GM23338 (cell line): ENCODE results near the gene APOB.

Source experiments
- CTCF ChIP-seq, 2 experiments: fragments of 200-600 bp in 1 of 2; sonication (generic) in 1 of 2; conservative IDR thresholded peaks; 2 replicates each; pipeline versions ENCODE4 v1.5.1 to v1.6.1; 2016 to 2017; ENCODE audit warnings: antibody characterized with exemption in 2 of 2, low read depth in 2 of 2, mild to moderate bottlenecking in 2 of 2, moderate library complexity in 1 of 2
- JUNB ChIP-seq: IDR thresholded peaks from one replicate; pipeline ENCODE4 v1.6.1; 2016; ENCODE audit warnings: antibody characterized with exemption; ENCODE audit not compliant: unreplicated experiment
- POLR2AphosphoS5 ChIP-seq: IDR thresholded peaks from 2 replicates; pipeline ENCODE4 v1.6.1; 2016; ENCODE audit warnings: antibody characterized with exemption, low read depth
- STAT1 ChIP-seq: IDR thresholded peaks from one replicate; pipeline ENCODE4 v1.6.1; 2016; ENCODE audit warnings: antibody characterized with exemption; ENCODE audit not compliant: unreplicated experiment
- ZNF462 ChIP-seq: fragments of 250-450 bp; sonication (Bioruptor Pico); IDR thresholded peaks from 2 replicates; pipeline ENCODE4 v1.5.0; 2020; ENCODE audit warnings: mild to moderate bottlenecking, moderate library complexity

- TF ChIP-seq CTCF (conservative IDR thresholded peaks at IDR 0.05; ENCODE audit: low read depth in 2 of 2) = no peak
- TF ChIP-seq POLR2AphosphoS5 = no peak
- TF ChIP-seq ZNF462 = no peak
- no peak for TF ChIP-seq STAT1
- TF ChIP-seq JUNB = no peak
Measured at GRCh38 chr2:20959252-20959651, 84.6 kb downstream of the APOB start.
